Thyroid gland (tissue), 4 donors: ENCODE measurements around the gene TPK1.

Experiments
- POLR2A ChIP-seq, 2 donors: fragments of 450-650 bp; IDR thresholded peaks; one replicate each; pipeline ENCODE4 v1.6.1; 2017; ENCODE audit warnings: antibody characterized with exemption in 2 of 2, mild to moderate bottlenecking in 2 of 2, moderate library complexity in 1 of 2
- TF ChIP-seq, protein P1 (sequence below), 6 experiments: fragments of 200-600 bp in 3 of 6; fragments of 450-650 bp in 3 of 6; sonication (generic) in 3 of 6; IDR thresholded peaks; one replicate each; pipeline ENCODE4 v1.5.1; 2016 to 2019; ENCODE audit warnings: antibody characterized with exemption in 6 of 6, mild to moderate bottlenecking in 2 of 6, inconsistent platforms in 1 of 6, moderate library complexity in 1 of 6

DNA sequence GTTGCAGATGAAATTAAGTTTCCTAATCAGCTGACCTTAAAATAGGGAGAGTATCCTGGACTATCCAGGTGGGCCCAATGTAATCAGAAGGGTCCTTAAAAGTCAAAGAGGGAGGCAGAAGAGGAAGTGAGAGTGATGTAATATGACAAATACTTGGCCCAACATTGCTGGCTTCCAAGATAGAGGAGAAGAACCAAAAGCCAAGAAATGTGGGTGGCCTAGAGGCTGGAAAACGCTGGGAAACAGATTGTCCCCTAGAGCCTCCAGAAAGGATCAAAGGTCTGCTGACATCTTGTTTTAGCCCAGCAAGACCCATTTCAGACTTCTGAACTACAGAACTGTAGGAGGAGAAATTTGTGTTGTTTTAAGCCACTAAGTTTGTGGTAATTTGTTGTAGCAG is 352.7 kb downstream of the TPK1 start:
- TF ChIP-seq, protein P1, sequence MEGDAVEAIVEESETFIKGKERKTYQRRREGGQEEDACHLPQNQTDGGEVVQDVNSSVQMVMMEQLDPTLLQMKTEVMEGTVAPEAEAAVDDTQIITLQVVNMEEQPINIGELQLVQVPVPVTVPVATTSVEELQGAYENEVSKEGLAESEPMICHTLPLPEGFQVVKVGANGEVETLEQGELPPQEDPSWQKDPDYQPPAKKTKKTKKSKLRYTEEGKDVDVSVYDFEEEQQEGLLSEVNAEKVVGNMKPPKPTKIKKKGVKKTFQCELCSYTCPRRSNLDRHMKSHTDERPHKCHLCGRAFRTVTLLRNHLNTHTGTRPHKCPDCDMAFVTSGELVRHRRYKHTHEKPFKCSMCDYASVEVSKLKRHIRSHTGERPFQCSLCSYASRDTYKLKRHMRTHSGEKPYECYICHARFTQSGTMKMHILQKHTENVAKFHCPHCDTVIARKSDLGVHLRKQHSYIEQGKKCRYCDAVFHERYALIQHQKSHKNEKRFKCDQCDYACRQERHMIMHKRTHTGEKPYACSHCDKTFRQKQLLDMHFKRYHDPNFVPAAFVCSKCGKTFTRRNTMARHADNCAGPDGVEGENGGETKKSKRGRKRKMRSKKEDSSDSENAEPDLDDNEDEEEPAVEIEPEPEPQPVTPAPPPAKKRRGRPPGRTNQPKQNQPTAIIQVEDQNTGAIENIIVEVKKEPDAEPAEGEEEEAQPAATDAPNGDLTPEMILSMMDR (IDR thresholded peaks at IDR 0.05): no peak
- TF ChIP-seq POLR2A (IDR thresholded peaks at IDR 0.05): no peak
